GM12891 (cell line): ENCODE data around the gene F10.

ENCODE experiments used
- POLR2A ChIP-seq: IDR thresholded peaks from 2 replicates; pipeline ENCODE4 v1.6.1; 2011; ENCODE audit warnings: low read depth, low read length, control low read depth
- TAF1 ChIP-seq: IDR thresholded peaks from 2 replicates; pipeline ENCODE4 v1.6.1; 2011; ENCODE audit warnings: low read depth, low read length, control low read depth

- TF ChIP-seq POLR2A (no peak), TAF1 (no peak)
Observed at GRCh38 chr13:113192279-113192678, 69.7 kb downstream of the F10 start.
